SK-N-SH (cell line): ENCODE data around the gene DYDC2. TPM values are rescaled to one million over a fixed set of nuclear protein-coding genes. Genes with fewer than 3 reads are reported as not detected.

ENCODE experiments used
- CTCF ChIA-PET: fragments of 300-600, 350-600 bp; formaldehyde crosslinking; extraction: SDS; loops from one replicate; lab custom pipeline; 2021; lab: Yijun Ruan, JAX
- POLR2A ChIA-PET: fragments of 350-600 bp; sonication (Branson Sonifier 250); formaldehyde crosslinking; extraction: SDS; loops from one replicate; lab custom pipeline; 2020; ENCODE audit warnings: antibody characterized with exemption, inconsistent platforms; lab: Yijun Ruan, JAX
- DNase-seq: peaks from one replicate; pipeline ENCODE4 v3.0.0; 2012
- H2AFZ ChIP-seq: fragments of 200-600 bp; sonication (generic); 2 replicates; pipeline ENCODE4 v1.8.1; 2016; ENCODE audit warnings: antibody characterized with exemption, mild to moderate bottlenecking, low read depth
- H3F3A ChIP-seq: fragments of 200-600 bp; sonication (generic); replicated peaks from 2 replicates; pipeline ENCODE3; 2016; ENCODE audit warnings: antibody characterized with exemption, mild to moderate bottlenecking; ENCODE audit not compliant: insufficient read depth
- H3K27ac ChIP-seq, 2 experiments: fragments of 200-500 bp in 1 of 2; fragments of 200-600 bp in 1 of 2; sonication (Bioruptor generic) in 1 of 2; sonication (generic), shearing (Covaris generic) in 1 of 2; 2 replicates each; pipeline versions ENCODE4 v1.5.1 to v1.6.1; 2014 to 2016; ENCODE audit warnings: low read depth in 2 of 2, inconsistent platforms in 1 of 2, low read length in 1 of 2, mild to moderate bottlenecking in 1 of 2, mixed read lengths in 1 of 2
- H3K27me3 ChIP-seq: fragments of 200-600 bp; sonication (generic), shearing (Covaris generic); 2 replicates; pipeline ENCODE4 v1.6.1; 2016; ENCODE audit warnings: mixed run types; ENCODE audit not compliant: insufficient read depth
- H3K36me3 ChIP-seq, 2 experiments: fragments of 200-500 bp in 1 of 2; fragments of 200-600 bp in 1 of 2; sonication (Bioruptor generic) in 1 of 2; sonication (generic) in 1 of 2; replicated peaks in 1 of 2; 2 replicates each; pipeline versions ENCODE3 to v1.5.1; 2014 to 2016; ENCODE audit warnings: low read length in 1 of 2, mild to moderate bottlenecking in 1 of 2; ENCODE audit not compliant: insufficient read depth in 2 of 2, control insufficient read depth in 1 of 2
- H3K4me1 ChIP-seq, 2 experiments: fragments of 200-500 bp in 1 of 2; fragments of 200-600 bp in 1 of 2; sonication (Bioruptor generic) in 1 of 2; sonication (generic), shearing (Covaris generic) in 1 of 2; 2 replicates each; pipeline versions ENCODE4 v1.5.1 to v1.6.1; 2014 to 2016; ENCODE audit warnings: low read depth in 1 of 2, low read length in 1 of 2, mixed run types in 1 of 2; ENCODE audit not compliant: insufficient read depth in 2 of 2, control insufficient read depth in 1 of 2
- H3K4me2 ChIP-seq: fragments of 200-600 bp; sonication (generic), shearing (Covaris generic); 2 replicates; pipeline ENCODE4 v1.6.1; 2017; ENCODE audit warnings: mixed run types
- H3K4me3 ChIP-seq, 2 experiments: fragments of 200-500 bp in 1 of 2; fragments of 200-600 bp in 1 of 2; sonication (Bioruptor generic) in 1 of 2; sonication (generic), shearing (Covaris generic) in 1 of 2; 2 replicates each; pipeline versions ENCODE4 v1.5.1 to v1.8.1; 2014 to 2016; ENCODE audit warnings: low read depth in 2 of 2, inconsistent platforms in 1 of 2, low read length in 1 of 2, mild to moderate bottlenecking in 1 of 2, mixed read lengths in 1 of 2, moderate library complexity in 1 of 2
- H3K79me2 ChIP-seq: fragments of 200-600 bp; sonication (generic); 2 replicates; pipeline ENCODE4 v1.8.1; 2017; ENCODE audit warnings: mild to moderate bottlenecking; ENCODE audit not compliant: insufficient read depth
- H3K9ac ChIP-seq: fragments of 200-600 bp; sonication (generic); 2 replicates; pipeline ENCODE4 v1.6.1; 2017; ENCODE audit warnings: mixed run types
- H3K9me2 ChIP-seq: fragments of 200-600 bp; sonication (generic); 2 replicates; pipeline ENCODE4 v1.6.1; 2017; ENCODE audit warnings: mixed run types
- H3K9me3 ChIP-seq: fragments of 200-600 bp; sonication (generic); 2 replicates; pipeline ENCODE4 v1.6.1; 2017; ENCODE audit warnings: mixed run types, mild to moderate bottlenecking, moderate library complexity
- H4K20me1 ChIP-seq: fragments of 200-600 bp; sonication (generic); 2 replicates; pipeline ENCODE4 v1.6.1; 2017; ENCODE audit warnings: mild to moderate bottlenecking, mixed run types; ENCODE audit not compliant: insufficient read depth
- ELF1 ChIP-seq: IDR thresholded peaks from 2 replicates; pipeline ENCODE4 v1.4.0; 2012
- EP300 ChIP-seq, 2 experiments: IDR thresholded peaks; 2 replicates each; pipeline versions ENCODE4 v1.4.0 to v1.6.1; 2012; ENCODE audit warnings: borderline replicate concordance in 1 of 2, low read depth in 1 of 2, low read length in 1 of 2
- EZH2phosphoT487 ChIP-seq: fragments of 200-600 bp; sonication (generic); IDR thresholded peaks from 2 replicates; pipeline ENCODE4 v1.6.1; 2017; ENCODE audit warnings: low read depth, mixed run types, mild to moderate bottlenecking, antibody characterized with exemption, moderate library complexity, borderline replicate concordance
- FOXJ3 ChIP-seq: sonication (generic); formaldehyde crosslinking; IDR thresholded peaks from 2 replicates; pipeline ENCODE4 v1.5.1; 2020; ENCODE audit warnings: mild to moderate bottlenecking, missing genetic modification reagents
- FOXM1 ChIP-seq: IDR thresholded peaks from 2 replicates; pipeline ENCODE4 v1.4.0; 2012; ENCODE audit warnings: low read depth, mild to moderate bottlenecking
- GABPA ChIP-seq: IDR thresholded peaks from 2 replicates; pipeline ENCODE4 v1.4.0; 2012; ENCODE audit warnings: low read depth, mild to moderate bottlenecking
- GATA2 ChIP-seq: sonication (generic); formaldehyde crosslinking; IDR thresholded peaks from 2 replicates; pipeline ENCODE4 v1.5.0; 2020; ENCODE audit warnings: mild to moderate bottlenecking, missing genetic modification reagents
- NFIC ChIP-seq: IDR thresholded peaks from 2 replicates; pipeline ENCODE4 v1.4.0; 2012; ENCODE audit warnings: borderline replicate concordance
- RAD21 ChIP-seq: IDR thresholded peaks from 2 replicates; pipeline ENCODE4 v1.6.1; 2012; ENCODE audit warnings: mild to moderate bottlenecking, low read length
- RCOR1 ChIP-seq: fragments of 150-350 bp; IDR thresholded peaks from 2 replicates; pipeline ENCODE4 v1.6.1; 2017; ENCODE audit warnings: antibody characterized with exemption, low read length
- RXRA ChIP-seq: IDR thresholded peaks from 2 replicates; pipeline ENCODE4 v1.4.0; 2012; ENCODE audit warnings: low read depth, mild to moderate bottlenecking, borderline replicate concordance
- SIN3A ChIP-seq: IDR thresholded peaks from 2 replicates; pipeline ENCODE4 v1.6.1; 2012; ENCODE audit warnings: low read depth, mild to moderate bottlenecking, low read length, moderate library complexity, borderline replicate concordance
- WGBS: methylation state at CpG from one replicate; pipeline ENCODE4 v1.1.6; 2017; ENCODE audit warnings: low lambda C conversion rate; 5-methylcytosine and 5-hydroxymethylcytosine counted together
- polyA plus RNA-seq, 3 experiments: library from polyadenylated mRNA; depleted of rRNA; stranded (reverse); fragments of >200 nt; gene quantifications; 2 replicates each; pipeline ENCODE4 v1.2.3, GENCODE V29; 2012
- TF ChIP-seq, protein P1 (sequence below): fragments of 200-600 bp; sonication (generic); IDR thresholded peaks from 2 replicates; pipeline ENCODE4 v1.6.1; 2017; ENCODE audit warnings: antibody characterized with exemption, mild to moderate bottlenecking, moderate library complexity
- TF ChIP-seq, protein P2 (sequence below): IDR thresholded peaks from 2 replicates; pipeline ENCODE4 v1.4.0; 2012; ENCODE audit warnings: low read depth, borderline replicate concordance
- TF ChIP-seq, protein P3 (sequence below): fragments of 150-350 bp; IDR thresholded peaks from 2 replicates; pipeline ENCODE4 v1.6.1; 2016; ENCODE audit warnings: mild to moderate bottlenecking, low read depth, low read length
- TF ChIP-seq, protein P4 (sequence below): fragments of 150-350 bp; IDR thresholded peaks from 2 replicates; pipeline ENCODE4 v1.6.1; 2017; ENCODE audit warnings: antibody characterized with exemption, low read length, low read depth, borderline replicate concordance

DYDC2 gene
- polyA plus RNA-seq, 1 of the 3 experiments (the other 2 are of a cell fraction), result 0.08 TPM

DNA sequence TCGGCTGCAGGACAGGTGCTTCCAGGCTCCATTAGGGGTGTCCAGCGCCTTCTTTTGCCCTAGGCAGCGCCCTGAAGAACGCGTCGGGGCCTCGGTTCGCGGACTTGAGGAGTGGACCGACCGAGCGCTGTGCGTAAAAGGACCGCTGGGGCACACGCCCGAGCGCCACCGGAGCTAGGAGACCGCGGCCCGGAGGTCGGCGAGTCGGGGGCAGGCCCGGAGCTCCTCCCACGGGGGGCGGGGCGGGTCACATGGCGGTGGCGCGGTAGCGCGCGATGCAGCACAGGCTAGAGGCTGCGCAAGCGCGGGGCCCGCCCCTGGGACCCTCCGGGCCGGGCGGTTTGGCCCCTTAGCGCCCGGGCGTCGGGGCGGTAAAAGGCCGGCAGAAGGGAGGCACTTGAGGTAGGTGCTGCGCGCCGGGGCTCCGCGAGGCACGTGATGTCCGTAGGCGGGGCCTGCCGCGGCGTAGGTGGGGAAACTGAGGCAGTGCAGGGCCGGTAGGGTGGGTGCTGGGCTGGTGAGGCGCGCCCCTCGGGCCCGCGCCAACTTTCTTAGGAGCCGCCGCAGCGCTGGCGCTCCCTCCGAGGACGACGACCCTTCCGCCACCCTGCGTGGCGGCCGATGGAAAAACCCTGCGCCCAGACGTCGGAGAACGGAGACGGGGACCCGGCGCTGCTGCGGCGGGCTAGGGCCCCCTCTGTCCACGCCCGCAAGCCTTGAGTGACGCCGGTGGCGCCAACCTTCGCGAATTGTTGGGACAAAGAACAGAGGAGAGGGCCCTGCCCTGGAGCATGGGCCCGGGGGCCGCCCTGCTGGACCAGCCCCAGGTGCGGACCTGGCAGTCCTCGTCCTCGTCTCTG lies 51.9 kb downstream of the DYDC2 start, which contains the start of gene PRXL2A (continued):
- TF ChIP-seq RAD21 (no peak), GABPA (no peak), RXRA (no peak), EP300 (IDR thresholded peaks at IDR 0.05; ENCODE audit: borderline replicate concordance in 1 of 2, low read depth in 1 of 2, low read length in 1 of 2) (no peak)
- TF ChIP-seq, protein P1, sequence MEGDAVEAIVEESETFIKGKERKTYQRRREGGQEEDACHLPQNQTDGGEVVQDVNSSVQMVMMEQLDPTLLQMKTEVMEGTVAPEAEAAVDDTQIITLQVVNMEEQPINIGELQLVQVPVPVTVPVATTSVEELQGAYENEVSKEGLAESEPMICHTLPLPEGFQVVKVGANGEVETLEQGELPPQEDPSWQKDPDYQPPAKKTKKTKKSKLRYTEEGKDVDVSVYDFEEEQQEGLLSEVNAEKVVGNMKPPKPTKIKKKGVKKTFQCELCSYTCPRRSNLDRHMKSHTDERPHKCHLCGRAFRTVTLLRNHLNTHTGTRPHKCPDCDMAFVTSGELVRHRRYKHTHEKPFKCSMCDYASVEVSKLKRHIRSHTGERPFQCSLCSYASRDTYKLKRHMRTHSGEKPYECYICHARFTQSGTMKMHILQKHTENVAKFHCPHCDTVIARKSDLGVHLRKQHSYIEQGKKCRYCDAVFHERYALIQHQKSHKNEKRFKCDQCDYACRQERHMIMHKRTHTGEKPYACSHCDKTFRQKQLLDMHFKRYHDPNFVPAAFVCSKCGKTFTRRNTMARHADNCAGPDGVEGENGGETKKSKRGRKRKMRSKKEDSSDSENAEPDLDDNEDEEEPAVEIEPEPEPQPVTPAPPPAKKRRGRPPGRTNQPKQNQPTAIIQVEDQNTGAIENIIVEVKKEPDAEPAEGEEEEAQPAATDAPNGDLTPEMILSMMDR, result no peak

DNA sequence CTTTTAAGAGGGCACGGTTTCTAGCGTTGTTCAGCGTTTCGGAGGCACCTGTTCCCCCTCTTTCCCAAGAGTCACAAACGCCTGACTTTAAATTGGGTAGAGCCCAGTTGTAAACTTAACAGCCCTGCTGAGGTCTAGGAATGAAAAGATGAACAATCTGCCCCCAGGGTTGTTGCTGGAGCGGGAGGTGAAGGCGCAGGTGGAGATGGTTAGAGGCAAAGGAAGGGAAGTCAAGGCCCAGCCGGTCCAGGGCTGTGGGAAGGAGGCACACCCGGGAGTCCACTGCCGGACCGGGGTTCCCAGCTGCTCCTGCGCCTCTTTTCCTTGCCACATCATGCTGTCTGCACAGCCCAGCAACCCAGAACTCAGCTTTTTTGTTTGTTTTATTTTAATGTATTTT lies 52.5 kb downstream of the DYDC2 start:
- TF ChIP-seq, protein P2, sequence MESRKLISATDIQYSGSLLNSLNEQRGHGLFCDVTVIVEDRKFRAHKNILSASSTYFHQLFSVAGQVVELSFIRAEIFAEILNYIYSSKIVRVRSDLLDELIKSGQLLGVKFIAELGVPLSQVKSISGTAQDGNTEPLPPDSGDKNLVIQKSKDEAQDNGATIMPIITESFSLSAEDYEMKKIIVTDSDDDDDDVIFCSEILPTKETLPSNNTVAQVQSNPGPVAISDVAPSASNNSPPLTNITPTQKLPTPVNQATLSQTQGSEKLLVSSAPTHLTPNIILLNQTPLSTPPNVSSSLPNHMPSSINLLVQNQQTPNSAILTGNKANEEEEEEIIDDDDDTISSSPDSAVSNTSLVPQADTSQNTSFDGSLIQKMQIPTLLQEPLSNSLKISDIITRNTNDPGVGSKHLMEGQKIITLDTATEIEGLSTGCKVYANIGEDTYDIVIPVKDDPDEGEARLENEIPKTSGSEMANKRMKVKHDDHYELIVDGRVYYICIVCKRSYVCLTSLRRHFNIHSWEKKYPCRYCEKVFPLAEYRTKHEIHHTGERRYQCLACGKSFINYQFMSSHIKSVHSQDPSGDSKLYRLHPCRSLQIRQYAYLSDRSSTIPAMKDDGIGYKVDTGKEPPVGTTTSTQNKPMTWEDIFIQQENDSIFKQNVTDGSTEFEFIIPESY, result no peak
- no peak for TF ChIP-seq NFIC
- TF ChIP-seq FOXM1, result no peak
- TF ChIP-seq, protein P3, sequence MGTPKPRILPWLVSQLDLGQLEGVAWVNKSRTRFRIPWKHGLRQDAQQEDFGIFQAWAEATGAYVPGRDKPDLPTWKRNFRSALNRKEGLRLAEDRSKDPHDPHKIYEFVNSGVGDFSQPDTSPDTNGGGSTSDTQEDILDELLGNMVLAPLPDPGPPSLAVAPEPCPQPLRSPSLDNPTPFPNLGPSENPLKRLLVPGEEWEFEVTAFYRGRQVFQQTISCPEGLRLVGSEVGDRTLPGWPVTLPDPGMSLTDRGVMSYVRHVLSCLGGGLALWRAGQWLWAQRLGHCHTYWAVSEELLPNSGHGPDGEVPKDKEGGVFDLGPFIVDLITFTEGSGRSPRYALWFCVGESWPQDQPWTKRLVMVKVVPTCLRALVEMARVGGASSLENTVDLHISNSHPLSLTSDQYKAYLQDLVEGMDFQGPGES, result no peak
- no peak for TF ChIP-seq GATA2 (CRISPR knock-in tag)
- no peak for TF ChIP-seq EZH2phosphoT487
- TF ChIP-seq ELF1, result no peak
- TF ChIP-seq FOXJ3, result no peak
- TF ChIP-seq RXRA, result no peak
- no peak for TF ChIP-seq RCOR1
- no peak for TF ChIP-seq SIN3A
- TF ChIP-seq, protein P4, sequence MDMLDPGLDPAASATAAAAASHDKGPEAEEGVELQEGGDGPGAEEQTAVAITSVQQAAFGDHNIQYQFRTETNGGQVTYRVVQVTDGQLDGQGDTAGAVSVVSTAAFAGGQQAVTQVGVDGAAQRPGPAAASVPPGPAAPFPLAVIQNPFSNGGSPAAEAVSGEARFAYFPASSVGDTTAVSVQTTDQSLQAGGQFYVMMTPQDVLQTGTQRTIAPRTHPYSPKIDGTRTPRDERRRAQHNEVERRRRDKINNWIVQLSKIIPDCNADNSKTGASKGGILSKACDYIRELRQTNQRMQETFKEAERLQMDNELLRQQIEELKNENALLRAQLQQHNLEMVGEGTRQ, result no peak
- TF ChIP-seq, all 33 proteins: peak for 0
- Histone ChIP-seq H3F3A (peaks cover 5% of the 10 kb centered on the region), H3K4me2 (peak overlapping the region; percentile 92), H3K4me1 (peaks cover 18 to 58% of the 10 kb centered on the region in 2 experiments; a peak in 3 of 4 replicates), H3K27me3 (no peaks in the 10 kb centered on the region), H3K9me2 (no peaks in the 10 kb centered on the region), H3K9ac (peak overlapping the region; percentile 56; the same call in 1 of the 2 replicates), H3K36me3 (no peaks in the 10 kb centered on the region), H3K27ac (no peak overlapping the region; a peak in 1 of 4 replicates), H2AFZ (peak overlapping the region; percentile 96), H3K9me3 (no peaks in the 10 kb centered on the region), H4K20me1 (no peaks in the 10 kb centered on the region), H3K4me3 (peak overlapping the region; percentile 69 to 88), H3K79me2 (no peaks in the 10 kb centered on the region; the same call in 1 of the 2 replicates)
- DNase-seq, result peak; percentile 44
- CTCF ChIA-PET, result interaction anchor here (0.8 to 3.5 kb wide), 3 partner anchors 17 to 96 kb away, joined by 3 to 20 read pairs (median 19); no protein-coding TSS in a partner anchor
- WGBS, result 57% methylated on average over 12 of the region's 12 CpGs
- POLR2A ChIA-PET, result interaction anchor here (1.1 kb wide), 1 partner anchor 27 kb away, joined by 3 read pairs; no protein-coding TSS in a partner anchor
